ENCODE measurements around the gene INKA2.

Gene INKA2

DNA sequence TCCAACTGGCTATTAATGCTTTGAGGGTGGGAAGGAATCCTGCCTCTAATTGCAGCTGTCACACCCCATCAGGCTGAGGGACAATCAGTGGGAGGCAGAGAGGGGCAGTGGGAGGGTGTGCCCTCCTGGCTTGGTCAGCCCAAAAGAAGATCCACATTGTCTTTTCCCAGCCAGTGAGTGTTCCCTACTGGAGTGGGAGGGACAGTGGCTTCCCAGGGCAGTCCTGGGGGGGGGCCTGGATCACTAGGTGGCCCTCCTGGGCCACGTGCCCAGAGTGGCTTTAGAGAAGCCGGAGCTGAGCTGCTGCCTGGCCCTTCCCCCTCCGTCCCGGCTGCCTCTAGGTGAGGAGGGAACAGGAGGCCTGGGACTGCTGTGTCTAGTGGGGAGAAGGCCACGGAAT lies 14.0 kb downstream of the INKA2 start:
- H3K4me2 ChIP-seq (ENCODE audit: low read length): no peak overlapping the region
- no peak overlapping the region for H3K9ac ChIP-seq
- no peaks in the 10 kb centered on the region for H3K4me1 ChIP-seq
- no peaks in the 10 kb centered on the region for H3K9me3 ChIP-seq (ENCODE audit: control insufficient read depth, low read length)
- no peaks in the 10 kb centered on the region for H3K79me2 ChIP-seq
- H2AFZ ChIP-seq: no peak overlapping the region
- TF ChIP-seq, protein P1, sequence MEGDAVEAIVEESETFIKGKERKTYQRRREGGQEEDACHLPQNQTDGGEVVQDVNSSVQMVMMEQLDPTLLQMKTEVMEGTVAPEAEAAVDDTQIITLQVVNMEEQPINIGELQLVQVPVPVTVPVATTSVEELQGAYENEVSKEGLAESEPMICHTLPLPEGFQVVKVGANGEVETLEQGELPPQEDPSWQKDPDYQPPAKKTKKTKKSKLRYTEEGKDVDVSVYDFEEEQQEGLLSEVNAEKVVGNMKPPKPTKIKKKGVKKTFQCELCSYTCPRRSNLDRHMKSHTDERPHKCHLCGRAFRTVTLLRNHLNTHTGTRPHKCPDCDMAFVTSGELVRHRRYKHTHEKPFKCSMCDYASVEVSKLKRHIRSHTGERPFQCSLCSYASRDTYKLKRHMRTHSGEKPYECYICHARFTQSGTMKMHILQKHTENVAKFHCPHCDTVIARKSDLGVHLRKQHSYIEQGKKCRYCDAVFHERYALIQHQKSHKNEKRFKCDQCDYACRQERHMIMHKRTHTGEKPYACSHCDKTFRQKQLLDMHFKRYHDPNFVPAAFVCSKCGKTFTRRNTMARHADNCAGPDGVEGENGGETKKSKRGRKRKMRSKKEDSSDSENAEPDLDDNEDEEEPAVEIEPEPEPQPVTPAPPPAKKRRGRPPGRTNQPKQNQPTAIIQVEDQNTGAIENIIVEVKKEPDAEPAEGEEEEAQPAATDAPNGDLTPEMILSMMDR (IDR thresholded peaks at IDR 0.05): no peak
- no peak overlapping the region for H3K27ac ChIP-seq
- no peaks in the 10 kb centered on the region for H3K36me3 ChIP-seq (ENCODE audit: control insufficient read depth, insufficient read depth, low read length)
- H3K4me3 ChIP-seq (ENCODE audit: low read depth, low read length): no peak overlapping the region
- no peaks in the 10 kb centered on the region for H3K27me3 ChIP-seq (ENCODE audit: control insufficient read depth, insufficient read depth, low read length)

DNA sequence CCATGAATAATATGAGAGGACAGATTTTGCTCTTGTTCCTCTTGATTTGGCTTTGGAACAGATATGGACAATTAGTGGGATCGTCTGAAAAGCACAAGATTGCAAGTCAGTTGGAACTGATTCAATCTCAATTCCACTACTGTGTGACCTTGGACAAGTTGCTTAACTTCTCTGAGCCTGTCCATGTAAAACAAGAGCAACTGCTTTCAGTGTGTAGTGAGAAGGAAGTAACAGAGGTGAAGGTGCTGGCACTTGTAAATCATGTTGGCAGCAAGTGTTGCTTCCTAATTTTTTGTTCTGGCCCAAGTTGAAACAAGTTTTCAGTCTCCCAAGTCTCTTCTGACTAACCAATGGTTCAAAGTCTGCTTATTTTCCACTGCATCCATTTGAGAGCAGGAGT lies 15.3 kb downstream of the INKA2 start:
- Histone ChIP-seq H3K9ac (no peak overlapping the region), H3K4me2 (ENCODE audit: low read length) (no peak overlapping the region), H3K4me3 (ENCODE audit: low read depth, low read length) (no peak overlapping the region), H3K9me3 (ENCODE audit: control insufficient read depth, low read length) (no peaks in the 10 kb centered on the region), H3K27me3 (ENCODE audit: control insufficient read depth, insufficient read depth, low read length) (no peaks in the 10 kb centered on the region), H3K79me2 (no peaks in the 10 kb centered on the region), H3K27ac (no peak overlapping the region), H3K36me3 (ENCODE audit: control insufficient read depth, insufficient read depth, low read length) (no peaks in the 10 kb centered on the region), H2AFZ (no peak overlapping the region), H3K4me1 (no peaks in the 10 kb centered on the region)
- TF ChIP-seq, protein P1 (IDR thresholded peaks at IDR 0.05): no peak

DNA sequence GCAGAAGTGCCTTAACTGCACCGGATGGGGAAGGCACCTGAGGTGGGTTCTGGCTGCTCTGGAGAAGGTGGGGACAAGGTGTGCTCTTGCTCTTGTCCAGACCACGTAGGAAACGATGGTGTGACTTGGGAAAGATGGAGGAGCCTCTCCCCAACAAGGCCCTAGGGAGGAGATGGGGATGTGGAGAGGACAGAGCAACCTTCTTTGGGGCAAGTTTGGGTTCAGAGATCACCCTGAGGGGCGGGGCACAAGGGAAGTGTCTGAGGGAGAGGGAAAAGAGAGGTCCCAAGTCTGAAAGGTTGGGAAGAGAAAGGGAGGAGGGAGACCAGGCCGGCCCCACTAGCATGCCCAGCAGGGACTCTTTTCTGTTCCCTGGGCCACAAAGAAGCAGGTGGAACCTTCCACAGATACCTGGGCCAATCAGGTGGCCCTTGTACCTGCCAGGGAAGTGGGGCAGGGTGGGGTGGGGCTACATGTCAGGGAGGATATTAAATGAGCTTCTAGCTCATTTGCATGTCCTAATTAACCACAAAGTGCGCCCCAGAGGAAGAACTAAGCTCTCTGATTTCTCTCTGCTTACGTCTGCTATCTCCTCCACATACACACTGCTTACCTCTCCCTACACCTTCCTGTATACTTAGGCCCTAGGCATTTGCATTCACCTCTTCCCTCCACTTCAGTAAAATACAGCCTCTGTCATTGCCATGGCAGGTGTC lies 15.9 kb downstream of the INKA2 start:
- Histone ChIP-seq H3K4me3 (ENCODE audit: low read depth, low read length) (no peak overlapping the region), H3K36me3 (ENCODE audit: control insufficient read depth, insufficient read depth, low read length) (no peaks in the 10 kb centered on the region), H3K4me2 (ENCODE audit: low read length) (no peak overlapping the region), H3K4me1 (no peaks in the 10 kb centered on the region), H3K79me2 (no peaks in the 10 kb centered on the region), H3K9me3 (ENCODE audit: control insufficient read depth, low read length) (no peaks in the 10 kb centered on the region), H3K9ac (no peak overlapping the region), H3K27me3 (ENCODE audit: control insufficient read depth, insufficient read depth, low read length) (no peaks in the 10 kb centered on the region), H3K27ac (no peak overlapping the region), H2AFZ (no peak overlapping the region)
- TF ChIP-seq, protein P1 (IDR thresholded peaks at IDR 0.05): no peak

DNA sequence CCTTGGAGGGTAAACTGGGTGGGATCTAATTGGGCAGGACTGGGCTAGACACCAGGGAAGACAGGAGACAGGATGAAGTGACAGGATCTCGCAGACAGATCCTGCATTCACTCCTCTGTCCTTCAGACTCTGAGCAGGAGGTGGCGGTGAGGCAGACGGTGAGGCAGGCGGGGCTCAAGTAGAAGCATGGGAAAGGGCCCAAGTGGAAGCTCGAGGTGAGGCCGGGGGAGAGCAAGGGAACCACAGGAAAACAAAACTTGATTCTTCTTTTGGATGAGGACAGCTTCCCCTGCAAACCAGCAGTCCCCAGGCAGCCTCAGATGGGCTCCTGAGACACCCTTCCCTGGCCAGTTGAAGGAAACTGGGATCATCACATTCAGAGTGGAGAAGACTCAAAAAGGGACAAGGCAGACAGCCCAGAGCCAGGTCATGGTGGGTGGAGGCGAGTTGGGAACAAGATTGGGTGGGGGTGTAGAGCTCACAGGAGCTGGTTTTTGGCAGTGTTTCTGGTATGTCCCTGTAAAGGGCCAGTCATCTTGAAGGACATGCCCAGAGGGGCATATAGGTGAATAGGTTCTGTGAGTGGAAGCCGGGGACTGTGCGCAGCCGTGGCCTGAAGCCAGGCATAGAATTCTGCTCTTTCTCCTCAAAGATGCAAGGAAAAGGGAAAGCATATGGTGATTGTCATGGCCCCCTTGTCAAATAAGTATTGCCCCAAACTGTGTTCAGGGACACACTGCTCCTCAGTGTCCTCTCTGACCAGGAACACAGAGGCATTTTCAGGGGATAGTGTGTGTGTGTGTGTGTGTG lies 18.0 kb downstream of the INKA2 start:
- H3K79me2 ChIP-seq: no peaks in the 10 kb centered on the region
- no peaks in the 10 kb centered on the region for H3K4me1 ChIP-seq
- no peak overlapping the region for H2AFZ ChIP-seq
- H3K9ac ChIP-seq: no peak overlapping the region
- no peaks in the 10 kb centered on the region for H3K9me3 ChIP-seq (ENCODE audit: control insufficient read depth, low read length)
- TF ChIP-seq, protein P1 (IDR thresholded peaks at IDR 0.05): no peak
- H3K4me3 ChIP-seq (ENCODE audit: low read depth, low read length): no peak overlapping the region
- no peak overlapping the region for H3K27ac ChIP-seq
- H3K27me3 ChIP-seq (ENCODE audit: control insufficient read depth, insufficient read depth, low read length): no peaks in the 10 kb centered on the region
- no peaks in the 10 kb centered on the region for H3K36me3 ChIP-seq (ENCODE audit: control insufficient read depth, insufficient read depth, low read length)
- no peak overlapping the region for H3K4me2 ChIP-seq (ENCODE audit: low read length)

Measured in parathyroid adenoma (tissue), 2 donors.